ENCODE results near the gene PPP1R14B. TPM values are rescaled to one million over a fixed set of nuclear protein-coding genes. Genes with fewer than 3 reads are reported as not detected.
A peak's percentile ranks its signal among the peaks of the same experiment; 100 is the strongest.
"Not testable (repeated sequence)": the region's sequence is repeated elsewhere in the genome, so short reads cannot be mapped to it uniquely, and the experiment has no call there.

PPP1R14B gene
- total RNA-seq, 3 donors from 2014 or later: 63.0 to 101 (median 64.7) TPM

GRCh38 chr11:64248578-64248977 is 1.8 kb upstream of the PPP1R14B start:
- Histone ChIP-seq H3K36me3 (no peaks in the 10 kb centered on the region), H3K4me1 (peaks cover 14 to 21% of the 10 kb centered on the region in 2 donors), H3K9me3 (no peaks in the 10 kb centered on the region), H3K27me3 (no peaks in the 10 kb centered on the region), H3K27ac (no peak overlapping the region), H3K4me3 (no peak overlapping the region)
- TF ChIP-seq, protein P1, sequence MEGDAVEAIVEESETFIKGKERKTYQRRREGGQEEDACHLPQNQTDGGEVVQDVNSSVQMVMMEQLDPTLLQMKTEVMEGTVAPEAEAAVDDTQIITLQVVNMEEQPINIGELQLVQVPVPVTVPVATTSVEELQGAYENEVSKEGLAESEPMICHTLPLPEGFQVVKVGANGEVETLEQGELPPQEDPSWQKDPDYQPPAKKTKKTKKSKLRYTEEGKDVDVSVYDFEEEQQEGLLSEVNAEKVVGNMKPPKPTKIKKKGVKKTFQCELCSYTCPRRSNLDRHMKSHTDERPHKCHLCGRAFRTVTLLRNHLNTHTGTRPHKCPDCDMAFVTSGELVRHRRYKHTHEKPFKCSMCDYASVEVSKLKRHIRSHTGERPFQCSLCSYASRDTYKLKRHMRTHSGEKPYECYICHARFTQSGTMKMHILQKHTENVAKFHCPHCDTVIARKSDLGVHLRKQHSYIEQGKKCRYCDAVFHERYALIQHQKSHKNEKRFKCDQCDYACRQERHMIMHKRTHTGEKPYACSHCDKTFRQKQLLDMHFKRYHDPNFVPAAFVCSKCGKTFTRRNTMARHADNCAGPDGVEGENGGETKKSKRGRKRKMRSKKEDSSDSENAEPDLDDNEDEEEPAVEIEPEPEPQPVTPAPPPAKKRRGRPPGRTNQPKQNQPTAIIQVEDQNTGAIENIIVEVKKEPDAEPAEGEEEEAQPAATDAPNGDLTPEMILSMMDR (IDR thresholded peaks at IDR 0.05): no peak
- TF ChIP-seq POLR2A (IDR thresholded peaks at IDR 0.05) (no peak), POLR2AphosphoS5 (IDR thresholded peaks at IDR 0.05) (no peak)
- no peak for DNase-seq (ENCODE audit: low spot score in 2 of 2)
- intact Hi-C loops (cut with DNase I; ENCODE audit: low total_unique reads): no loop called here

- TF ChIP-seq, protein P1 (IDR thresholded peaks at IDR 0.05): no peak
- TF ChIP-seq POLR2AphosphoS5 (IDR thresholded peaks at IDR 0.05) (no peak), POLR2A (IDR thresholded peaks at IDR 0.05) (no peak)
- Histone ChIP-seq H3K27ac (peak overlapping the region; percentile 73 to 74), H3K27me3 (no peaks in the 10 kb centered on the region), H3K36me3 (no peaks in the 10 kb centered on the region), H3K4me1 (peaks cover 14 to 21% of the 10 kb centered on the region in 2 donors), H3K4me3 (peak overlapping the region; percentile 71 to 91 (median 76)), H3K9me3 (no peaks in the 10 kb centered on the region)
- intact Hi-C loops (cut with DNase I; ENCODE audit: low total_unique reads): no loop called here
- no peak for DNase-seq (ENCODE audit: low spot score in 2 of 2)
Measured at GRCh38 chr11:64247729-64248531, 1.2 kb upstream of the PPP1R14B start.

GRCh38 chr11:64246621-64246870 is 197 bp downstream of the PPP1R14B start:
- H3K4me3 ChIP-seq: peak overlapping the region; percentile 71 to 91 (median 76)
- H3K27me3 ChIP-seq; DNase-seq (ENCODE audit: low spot score in 2 of 2); H3K9me3 ChIP-seq; intact Hi-C loops (cut with DNase I; ENCODE audit: low total_unique reads); H3K36me3 ChIP-seq: not testable (repeated sequence)
- peak overlapping the region; percentile 73 to 84 for H3K27ac ChIP-seq
- H3K4me1 ChIP-seq: peaks cover 6 to 12% of the 10 kb centered on the region in 2 donors

DNA sequence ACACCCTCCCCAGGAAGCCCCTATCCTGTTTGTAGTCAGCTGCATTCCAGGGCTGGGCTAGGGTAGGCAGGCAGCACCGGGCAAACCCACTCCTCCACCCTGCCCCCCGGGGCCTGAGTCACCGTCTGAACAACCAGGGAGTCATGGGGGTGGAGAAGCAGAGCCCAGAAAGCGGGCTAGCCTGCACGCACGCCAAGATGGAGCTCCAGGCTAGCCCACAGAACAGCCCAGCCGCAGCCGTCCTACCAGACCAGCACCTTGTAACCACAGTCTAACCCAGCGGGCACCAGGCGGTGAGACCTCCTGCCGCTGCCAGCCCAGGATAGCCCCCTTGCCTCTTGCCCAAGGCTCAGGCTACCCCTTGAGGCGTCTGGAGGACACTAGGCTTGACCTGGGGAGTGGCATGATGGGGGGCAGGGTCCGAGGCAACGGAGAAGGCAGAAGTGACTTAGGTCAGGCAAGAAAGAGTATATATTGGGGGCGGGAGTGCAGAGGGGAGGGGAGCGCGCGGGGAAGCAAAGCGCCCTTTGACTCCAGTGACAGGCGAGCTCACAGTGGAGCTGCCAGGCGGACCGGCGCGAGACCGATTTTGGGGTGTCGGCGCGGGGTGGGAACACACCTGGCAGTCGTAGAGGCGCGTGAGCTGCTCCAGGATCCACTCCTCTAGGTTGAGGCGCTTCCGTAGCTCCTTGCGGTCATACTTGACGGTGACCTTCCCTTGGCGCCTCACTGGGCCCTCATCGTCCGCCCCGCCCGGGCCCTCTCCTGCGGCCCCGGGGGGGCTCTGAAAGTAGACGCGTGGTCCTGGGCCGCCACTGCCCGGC is 734 bp downstream of the PPP1R14B start:
- intact Hi-C loops (cut with DNase I; ENCODE audit: low total_unique reads): no loop called here
- H3K27me3 ChIP-seq: no peaks in the 10 kb centered on the region
- peak overlapping the region; percentile 71 to 91 (median 76) for H3K4me3 ChIP-seq
- H3K4me1 ChIP-seq: peaks cover 6 to 12% of the 10 kb centered on the region in 2 donors
- H3K9me3 ChIP-seq: no peaks in the 10 kb centered on the region
- peak overlapping the region; percentile 73 to 84 for H3K27ac ChIP-seq
- TF ChIP-seq, protein P1 (IDR thresholded peaks at IDR 0.05): no peak
- peak in 1 of 3 donors; percentile 10 for TF ChIP-seq POLR2AphosphoS5 (IDR thresholded peaks at IDR 0.05)
- peak; percentile 69 to 70 for DNase-seq (ENCODE audit: low spot score in 2 of 2)
- no peaks in the 10 kb centered on the region for H3K36me3 ChIP-seq

DNA sequence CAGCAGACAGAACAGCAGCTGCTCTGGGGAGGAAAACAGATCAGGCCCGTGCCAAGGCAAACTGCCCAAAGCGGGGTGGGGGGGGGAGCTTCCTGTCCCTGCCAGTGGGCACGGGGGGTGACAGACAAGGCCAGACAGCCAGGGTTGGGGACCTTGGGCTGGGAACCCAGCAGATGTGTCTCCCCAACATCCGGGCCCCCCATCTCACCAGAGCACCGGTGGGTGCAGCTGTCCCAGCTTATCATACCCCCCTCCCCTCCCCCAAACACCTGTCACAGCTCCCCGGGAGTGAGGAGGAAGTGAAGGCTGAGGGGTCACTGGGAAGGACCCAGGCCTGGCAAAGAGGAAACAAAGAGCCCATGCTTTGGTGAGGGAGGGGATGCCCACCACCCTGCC is 1.3 kb downstream of the PPP1R14B start:
- Histone ChIP-seq H3K4me3 (peak overlapping the region; percentile 71 to 91 (median 76)), H3K36me3 (no peaks in the 10 kb centered on the region), H3K27ac (peak overlapping the region; percentile 73 to 84), H3K4me1 (peaks cover 7 to 12% of the 10 kb centered on the region in 2 donors), H3K9me3 (no peaks in the 10 kb centered on the region), H3K27me3 (no peaks in the 10 kb centered on the region)
- TF ChIP-seq POLR2AphosphoS5 (IDR thresholded peaks at IDR 0.05) (no peak), POLR2A (IDR thresholded peaks at IDR 0.05) (no peak)
- TF ChIP-seq, protein P1 (IDR thresholded peaks at IDR 0.05): no peak
- no peak for DNase-seq (ENCODE audit: low spot score in 2 of 2)
- intact Hi-C loops (cut with DNase I; ENCODE audit: low total_unique reads): no loop called here
